ENCODE data around the gene KIF18B.
"Not testable (repeated sequence)": the region's sequence is repeated elsewhere in the genome, so short reads cannot be mapped to it uniquely, and the experiment has no call there.

The KIF18B gene

DNA sequence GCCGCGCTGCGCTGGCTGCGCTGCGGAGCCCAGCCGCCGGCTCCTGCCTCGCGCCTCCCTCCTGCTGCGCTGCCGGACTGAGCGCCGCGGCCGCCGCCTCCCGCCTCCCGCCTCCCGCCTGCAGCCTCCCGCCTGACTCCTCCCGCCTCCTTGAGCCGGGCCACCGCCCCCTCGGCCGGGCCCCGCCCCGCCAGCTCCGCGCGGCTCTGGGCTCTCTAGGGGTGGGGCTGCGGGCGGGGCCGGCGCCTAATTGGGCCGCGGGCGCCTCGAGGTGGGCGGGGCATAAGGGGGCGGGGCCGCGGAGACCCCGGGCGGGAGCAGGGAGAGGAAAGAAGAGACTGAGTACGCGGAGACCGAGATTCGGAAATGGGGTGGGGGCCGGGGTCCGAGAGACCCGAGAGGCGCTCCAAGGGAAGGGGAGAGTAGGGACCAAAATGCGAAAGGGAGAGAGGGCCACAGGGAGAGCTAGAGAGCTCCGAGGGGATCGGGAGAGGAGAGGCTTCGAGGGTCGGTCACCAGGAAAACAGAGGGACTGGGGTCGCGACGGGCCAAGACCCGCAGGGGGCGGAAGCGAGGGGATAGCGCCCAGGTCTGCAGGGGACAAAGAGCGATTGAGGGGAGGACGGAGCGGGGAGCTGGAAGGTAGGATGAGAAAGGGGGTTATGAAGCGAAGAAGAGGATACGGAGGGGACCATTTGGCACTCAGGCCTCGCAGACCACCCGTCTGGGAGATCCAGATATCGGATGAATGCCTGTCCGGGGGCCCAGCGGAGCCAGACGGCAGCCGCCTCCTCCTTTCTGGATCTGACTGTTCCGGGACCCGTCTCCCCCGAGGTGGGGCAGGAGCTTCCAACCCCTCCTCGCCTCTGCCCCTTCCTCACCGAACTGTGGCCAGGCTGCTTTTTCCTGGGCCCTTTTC, 20.9 kb upstream of the KIF18B start, which contains the start of gene C1QL1:
TSS of gene C1QL1 (minus strand) at position 79 of the 919 bp plus-strand sequence. CDS start 255 bp downstream, outside the sequence.
- DNase-seq, result peak; percentile 51

DNA sequence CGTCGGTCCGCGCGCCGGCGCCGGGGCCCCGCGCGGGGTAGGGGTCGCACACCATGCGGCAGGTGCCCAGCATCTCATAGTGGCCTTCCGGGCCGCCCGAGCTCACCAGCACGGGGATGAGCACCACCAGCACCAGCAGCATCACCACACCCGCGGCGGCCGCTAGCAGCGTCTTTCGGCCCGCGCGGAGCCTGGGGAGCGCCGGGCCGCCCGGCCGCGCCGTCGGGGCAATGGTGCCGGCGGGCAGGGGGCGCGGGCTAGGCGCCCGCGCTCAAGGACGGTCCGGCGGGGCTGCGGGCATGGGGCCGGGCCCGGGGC, 20.3 kb upstream of the KIF18B start:
- no peak for DNase-seq

- no peak for DNase-seq
Observed at GRCh38 chr17:44967026-44967906, 19.7 kb upstream of the KIF18B start.

GRCh38 chr17:44966348-44967025, 18.9 kb upstream of the KIF18B start:
- DNase-seq, result no peak

DNA sequence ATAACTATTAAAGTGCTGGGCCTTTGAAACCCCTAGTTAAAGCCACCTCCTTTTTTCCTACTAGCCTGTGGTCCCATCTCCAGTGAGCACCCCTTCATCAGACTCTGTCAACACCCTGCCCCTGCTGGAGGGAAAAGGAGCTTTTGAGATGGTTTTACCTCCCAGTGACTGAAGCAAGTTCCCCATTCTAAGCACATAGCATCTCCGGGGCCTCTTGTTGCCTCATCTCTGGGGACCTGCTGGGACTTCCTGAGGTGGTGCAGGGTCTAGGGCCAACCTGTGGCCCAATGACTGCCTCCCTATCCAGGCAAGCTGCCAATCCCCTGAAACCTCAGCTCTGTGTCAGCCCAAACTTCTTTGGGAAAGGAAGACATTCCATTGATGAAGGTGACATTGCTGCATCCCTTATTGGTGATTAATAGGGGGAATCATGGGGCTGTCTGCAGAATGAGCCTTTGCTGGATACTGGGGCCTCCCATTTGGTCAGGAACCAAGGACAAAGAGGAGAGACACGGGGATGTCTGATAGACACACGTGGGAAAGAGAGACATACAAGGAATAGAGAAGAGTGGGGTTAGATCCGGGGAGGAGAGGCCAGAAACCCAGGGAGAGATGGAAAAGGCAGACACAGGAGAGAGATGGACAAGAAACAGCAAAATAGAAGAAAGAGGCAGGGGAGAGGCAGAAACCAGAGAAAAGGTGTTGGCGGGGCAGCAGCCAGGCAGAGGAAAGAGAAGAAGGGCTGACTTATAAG, 18.1 kb upstream of the KIF18B start:
- DNase-seq, result no peak

DNA sequence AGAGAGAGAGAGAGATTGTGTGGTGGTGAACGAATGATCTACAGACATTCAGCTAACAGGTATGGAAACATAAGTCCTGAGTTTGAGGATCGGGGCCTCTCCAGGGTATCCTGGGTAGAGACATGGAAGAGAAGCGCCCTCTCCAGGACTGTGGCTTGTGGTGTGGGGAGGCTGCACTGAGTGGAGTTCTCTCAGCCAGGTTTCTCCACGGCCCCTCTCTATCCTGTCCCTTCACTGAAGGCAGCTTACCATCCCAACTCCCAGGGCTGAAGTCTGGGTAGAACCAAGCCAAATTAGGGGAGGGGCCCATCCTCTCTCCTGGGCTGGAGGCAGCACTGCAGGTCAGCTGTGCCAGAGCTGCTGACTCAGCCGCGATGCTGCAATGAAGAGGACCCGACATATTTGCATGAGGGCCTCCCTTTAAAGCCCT, 14.4 kb upstream of the KIF18B start:
- DNase-seq, result no peak

GRCh38 chr17:44960691-44961090, 13.1 kb upstream of the KIF18B start:
- no peak for DNase-seq

- no peak for DNase-seq
Observed at GRCh38 chr17:44959821-44960531, 12.4 kb upstream of the KIF18B start.

DNA sequence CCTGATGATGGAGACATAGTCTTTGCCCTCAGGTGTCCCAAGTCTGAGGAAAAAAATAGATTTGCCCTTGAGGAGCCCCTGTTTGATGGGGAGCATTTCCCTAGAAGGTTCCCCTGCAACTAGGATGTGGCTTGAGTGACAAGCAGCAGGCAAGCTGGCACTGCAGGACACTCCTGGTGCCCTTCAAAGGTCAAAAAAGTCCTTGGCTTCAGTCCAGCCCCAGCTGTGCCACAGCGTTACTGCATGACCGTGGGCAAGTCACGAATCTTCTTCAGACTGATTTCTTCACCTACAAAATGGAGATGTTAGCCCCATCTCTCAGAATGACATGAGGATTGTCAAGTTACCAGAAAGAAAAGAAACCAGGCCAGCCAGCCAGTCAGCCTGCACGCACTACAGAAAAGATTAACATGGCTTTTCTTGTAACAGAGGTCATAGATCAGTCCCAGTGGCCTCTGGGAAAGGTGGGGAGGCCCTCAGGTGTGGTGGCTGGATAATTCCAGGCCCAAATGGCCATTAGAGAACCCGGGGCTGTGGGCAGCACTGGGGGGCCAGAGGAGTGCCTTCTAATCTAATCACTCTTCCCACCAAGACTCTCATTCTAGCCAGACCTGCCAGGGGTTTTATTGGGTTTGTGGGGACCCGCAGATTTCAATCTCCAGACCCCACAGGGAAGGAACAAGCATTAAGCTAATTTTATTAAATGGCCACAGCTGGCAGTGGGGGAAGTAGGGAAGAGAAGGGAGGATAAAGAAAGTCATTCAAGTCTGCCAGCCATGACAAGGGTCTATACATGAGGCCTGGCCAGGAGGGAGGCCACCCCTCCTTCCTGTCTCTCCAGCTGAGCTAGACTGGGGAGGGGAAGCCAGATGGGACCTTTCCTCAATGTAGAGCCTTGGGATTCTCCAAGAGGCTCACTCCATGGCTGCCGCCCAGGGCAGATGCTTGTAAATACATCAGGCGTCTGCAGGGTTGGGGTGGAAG, 9.7 kb upstream of the KIF18B start:
- no peak for DNase-seq

DNA sequence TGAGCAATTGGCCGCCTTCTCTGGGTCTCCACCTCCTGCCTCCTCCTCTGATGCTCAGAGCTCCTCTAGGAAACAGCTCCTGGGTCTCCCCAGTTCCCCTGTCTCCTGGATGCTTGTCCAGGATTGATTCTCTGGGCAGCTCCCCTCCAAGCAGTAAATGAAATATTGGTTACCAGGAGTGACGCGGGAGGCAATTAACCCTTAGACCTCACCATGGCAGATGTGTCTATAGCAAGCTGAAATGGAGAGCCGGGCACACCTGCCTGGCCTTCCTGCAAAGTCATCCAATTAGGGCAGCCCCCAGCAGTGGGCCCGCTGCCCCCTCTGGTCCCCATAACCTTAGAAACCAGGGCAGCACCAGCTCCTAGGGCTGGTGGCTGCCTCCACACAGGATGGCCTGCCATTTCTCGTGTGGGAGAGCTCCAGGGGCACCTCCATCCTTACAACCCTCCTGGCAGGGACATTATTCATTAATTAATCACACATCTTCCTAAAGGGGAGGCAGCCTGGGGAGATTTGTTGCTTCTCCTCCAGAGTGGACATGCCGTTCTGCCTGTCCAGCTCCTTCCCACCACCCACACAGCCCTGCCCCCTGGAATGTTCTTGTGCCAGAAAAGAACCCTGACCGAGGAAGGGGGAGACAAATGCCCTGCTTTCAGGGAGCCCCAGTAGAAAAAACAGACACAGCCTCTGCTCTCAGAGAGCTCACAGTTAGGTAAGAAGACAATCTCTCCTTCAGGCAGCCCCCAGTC, 8.3 kb upstream of the KIF18B start:
- no peak for DNase-seq

- no peak for DNase-seq
Observed at GRCh38 chr17:44952946-44953475, 5.4 kb upstream of the KIF18B start.

- DNase-seq, result no peak
Observed at GRCh38 chr17:44948315-44948795, 782 bp upstream of the KIF18B start.

- DNase-seq, result not testable (repeated sequence)
Observed at GRCh38 chr17:44945652-44946051, 1.9 kb downstream of the KIF18B start.

- DNase-seq, result no peak
Observed at GRCh38 chr17:44942456-44942855, 5.1 kb downstream of the KIF18B start.

- no peak for DNase-seq
Observed at GRCh38 chr17:44941712-44942331, 5.8 kb downstream of the KIF18B start.

- DNase-seq, result no peak
Observed at GRCh38 chr17:44940768-44941167, 6.8 kb downstream of the KIF18B start.

GRCh38 chr17:44940317-44940716, 7.3 kb downstream of the KIF18B start:
- no peak for DNase-seq

DNA sequence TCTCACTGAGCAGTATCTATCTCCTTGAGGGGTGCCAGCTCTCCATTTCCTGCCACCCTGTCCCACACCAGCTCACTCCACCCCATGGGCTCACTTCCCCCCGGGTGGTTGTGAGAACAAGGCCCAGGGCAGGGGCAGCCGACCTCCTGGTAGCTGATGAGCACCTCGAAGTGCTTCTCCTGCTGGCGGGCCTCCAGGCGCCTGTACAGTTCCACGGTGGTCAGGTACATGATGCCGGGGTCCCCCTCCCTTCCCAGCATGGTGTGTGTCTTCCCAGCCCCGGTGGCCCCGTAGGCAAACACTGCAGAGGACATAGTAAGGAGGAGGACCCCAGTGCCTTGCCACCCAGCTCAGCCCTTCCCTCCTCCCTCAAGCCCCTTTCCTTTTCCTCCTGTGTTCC, 12.5 kb downstream of the KIF18B start:
- no peak for DNase-seq

DNA sequence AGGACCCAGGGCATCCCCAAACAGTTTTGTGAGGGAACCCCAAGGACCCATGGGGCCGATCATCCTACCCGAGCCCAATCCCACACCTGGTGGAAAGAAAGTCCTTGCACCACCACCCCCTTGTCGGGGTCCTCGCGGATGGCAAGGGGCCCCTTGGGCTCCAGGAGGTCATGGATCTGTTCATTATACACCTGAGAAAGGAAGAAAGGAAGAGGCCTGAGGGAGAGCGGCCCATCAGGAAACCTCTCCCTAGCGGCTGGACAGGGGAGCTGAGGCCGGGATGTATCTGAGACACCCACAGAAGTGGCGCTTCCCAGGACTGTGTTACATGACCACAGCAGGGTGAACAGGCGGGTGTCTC, 12.8 kb downstream of the KIF18B start:
- no peak for DNase-seq
